Epithelial cell of alveolus of lung (primary cell): ENCODE measurements around the gene ACADVL. TPM values are rescaled to one million over a fixed set of nuclear protein-coding genes. Genes with fewer than 3 reads are reported as not detected.

ENCODE experiments used
- total RNA-seq: library from RNA; depleted of rRNA; stranded (reverse); fragments of >200 nt; gene quantifications from 2 replicates; pipeline ENCODE4 v1.2.1, GENCODE V29; 2015

ACADVL gene
- 184 and 242 TPM in 2 replicates for total RNA-seq

DNA sequence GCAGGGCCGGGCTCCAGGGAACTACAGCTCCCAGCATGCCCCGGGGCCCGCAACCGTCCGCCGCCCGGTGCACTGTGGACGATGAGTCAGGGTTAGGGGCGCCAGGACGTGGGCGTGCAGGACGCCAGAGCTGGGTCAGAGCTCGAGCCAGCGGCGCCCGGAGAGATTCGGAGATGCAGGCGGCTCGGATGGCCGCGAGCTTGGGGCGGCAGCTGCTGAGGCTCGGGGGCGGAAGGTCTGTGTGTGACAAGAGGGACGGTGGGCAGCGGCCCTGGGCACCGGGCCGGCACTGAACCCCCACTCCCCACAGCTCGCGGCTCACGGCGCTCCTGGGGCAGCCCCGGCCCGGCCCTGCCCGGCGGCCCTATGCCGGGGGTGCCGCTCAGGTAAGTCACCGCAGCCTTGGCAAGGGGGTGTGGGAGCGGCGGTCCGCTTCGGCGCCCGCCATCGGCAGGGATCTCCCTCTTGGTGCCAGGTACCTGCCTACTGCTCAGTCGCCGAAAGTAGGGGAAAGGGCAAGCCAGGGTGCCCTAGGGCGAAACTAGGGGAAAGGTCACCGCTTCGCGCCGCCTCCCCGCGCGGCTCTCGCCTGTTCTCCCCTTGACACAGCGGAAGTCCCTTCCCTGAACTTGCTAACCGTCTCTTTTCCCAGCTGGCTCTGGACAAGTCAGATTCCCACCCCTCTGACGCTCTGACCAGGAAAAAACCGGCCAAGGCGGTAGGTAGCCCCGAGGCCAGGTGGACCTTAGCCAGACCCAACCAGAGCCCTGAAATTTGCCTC is at the start of gene ACADVL, which contains the start of gene DLG4:
Gene ACADVL, plus strand, starts transcription at position 127 of the 781 bp plus-strand sequence. Its CDS starts 47 bp downstream, at position 174.
Gene DLG4, minus strand, starts transcription at position 25 of the 781 bp plus-strand sequence.

DNA sequence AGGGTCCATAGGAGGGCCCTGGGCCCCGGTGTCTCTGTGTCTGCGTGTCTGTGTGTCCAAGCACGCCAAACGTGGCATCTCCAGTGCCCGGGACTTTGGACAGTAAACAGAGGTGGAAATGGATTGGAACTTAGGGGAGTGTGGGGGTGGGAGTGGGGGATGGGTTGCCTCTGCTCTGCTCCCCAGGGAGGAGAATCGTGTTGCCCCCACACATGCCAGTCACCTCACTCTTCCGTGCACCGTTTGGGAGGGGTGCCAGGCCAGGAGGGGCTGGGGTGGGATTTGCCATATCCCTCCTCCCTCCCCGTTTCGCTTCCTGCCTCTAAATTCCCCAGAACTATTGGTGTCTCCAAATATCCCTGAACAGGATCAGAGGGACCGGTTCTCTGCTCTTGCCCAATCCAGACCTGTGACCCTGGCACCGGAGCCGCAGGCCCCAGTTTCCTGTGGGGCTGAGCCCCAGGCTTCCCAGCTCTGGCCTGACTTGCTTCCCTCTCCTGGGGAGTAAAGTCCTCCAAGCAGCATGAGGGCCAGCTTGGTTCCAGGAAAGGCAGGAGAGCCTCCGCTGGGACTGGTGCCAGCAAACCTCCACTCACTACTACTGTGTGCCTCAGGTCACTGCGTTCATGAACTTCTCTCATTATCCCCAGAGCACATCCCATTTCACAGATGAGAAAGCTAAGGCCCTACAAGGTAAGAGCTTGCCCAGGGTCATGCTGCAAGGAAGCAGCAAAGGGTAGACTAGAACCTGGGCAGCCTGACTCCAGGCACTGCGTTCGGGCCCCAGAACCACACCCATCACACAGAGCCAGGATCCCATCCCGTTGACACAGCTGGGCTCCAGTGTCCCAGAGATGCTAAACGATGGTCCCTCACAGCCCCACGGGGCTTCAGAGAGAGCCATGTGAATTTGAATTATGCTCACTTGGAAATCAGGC is 40.2 kb upstream of the ACADVL start, which contains the start of gene ASGR1:
Gene ASGR1, minus strand, starts transcription at position 54 of the 938 bp plus-strand sequence. CDS start 807 bp downstream, outside the sequence.

DNA sequence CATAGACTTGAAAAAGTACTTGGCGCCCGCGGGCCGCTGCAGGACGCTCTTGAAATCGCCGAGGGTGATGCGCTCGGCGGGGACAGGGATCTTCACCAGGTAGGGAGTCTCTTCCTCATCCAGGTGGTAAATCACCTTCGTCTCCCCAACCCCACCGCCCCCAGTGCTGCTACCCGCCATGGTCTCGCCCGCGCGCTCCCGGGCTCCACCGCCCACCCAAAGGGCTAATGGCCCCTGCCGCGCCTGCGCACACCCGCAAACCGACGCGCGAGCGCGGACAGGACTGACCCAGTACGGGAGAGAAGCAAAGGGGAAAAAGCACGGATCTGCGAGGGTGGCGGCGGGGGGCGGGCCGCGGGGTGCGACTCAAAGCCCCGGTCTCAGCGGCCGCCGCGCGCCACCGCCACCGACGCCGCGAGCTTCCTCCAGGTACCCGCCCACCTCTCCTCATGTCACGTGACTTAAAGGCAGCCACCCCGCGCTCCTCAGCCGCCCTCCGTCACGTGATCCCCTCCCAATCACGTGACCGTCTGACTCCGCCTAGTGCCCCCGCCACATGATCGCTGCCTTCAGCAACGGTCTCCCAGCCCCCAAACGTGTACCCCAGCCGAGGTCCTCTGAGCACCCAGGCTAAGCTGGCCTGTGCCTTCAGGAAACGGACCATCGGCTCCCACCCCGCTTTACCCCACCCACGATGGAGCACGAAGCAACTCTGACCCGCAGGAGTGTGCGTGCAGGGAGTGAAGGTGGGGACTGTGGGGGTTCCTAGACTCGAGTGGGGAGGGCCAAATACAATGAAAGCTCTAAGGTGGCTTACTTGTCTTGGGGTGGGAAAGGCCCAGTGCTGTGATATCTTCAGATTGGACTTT is 14.6 kb downstream of the ACADVL start, which contains the start of gene DVL2:
Gene DVL2, minus strand, starts transcription at position 435 of the 869 bp plus-strand sequence. Its CDS starts 255 bp downstream, at position 180.

DNA sequence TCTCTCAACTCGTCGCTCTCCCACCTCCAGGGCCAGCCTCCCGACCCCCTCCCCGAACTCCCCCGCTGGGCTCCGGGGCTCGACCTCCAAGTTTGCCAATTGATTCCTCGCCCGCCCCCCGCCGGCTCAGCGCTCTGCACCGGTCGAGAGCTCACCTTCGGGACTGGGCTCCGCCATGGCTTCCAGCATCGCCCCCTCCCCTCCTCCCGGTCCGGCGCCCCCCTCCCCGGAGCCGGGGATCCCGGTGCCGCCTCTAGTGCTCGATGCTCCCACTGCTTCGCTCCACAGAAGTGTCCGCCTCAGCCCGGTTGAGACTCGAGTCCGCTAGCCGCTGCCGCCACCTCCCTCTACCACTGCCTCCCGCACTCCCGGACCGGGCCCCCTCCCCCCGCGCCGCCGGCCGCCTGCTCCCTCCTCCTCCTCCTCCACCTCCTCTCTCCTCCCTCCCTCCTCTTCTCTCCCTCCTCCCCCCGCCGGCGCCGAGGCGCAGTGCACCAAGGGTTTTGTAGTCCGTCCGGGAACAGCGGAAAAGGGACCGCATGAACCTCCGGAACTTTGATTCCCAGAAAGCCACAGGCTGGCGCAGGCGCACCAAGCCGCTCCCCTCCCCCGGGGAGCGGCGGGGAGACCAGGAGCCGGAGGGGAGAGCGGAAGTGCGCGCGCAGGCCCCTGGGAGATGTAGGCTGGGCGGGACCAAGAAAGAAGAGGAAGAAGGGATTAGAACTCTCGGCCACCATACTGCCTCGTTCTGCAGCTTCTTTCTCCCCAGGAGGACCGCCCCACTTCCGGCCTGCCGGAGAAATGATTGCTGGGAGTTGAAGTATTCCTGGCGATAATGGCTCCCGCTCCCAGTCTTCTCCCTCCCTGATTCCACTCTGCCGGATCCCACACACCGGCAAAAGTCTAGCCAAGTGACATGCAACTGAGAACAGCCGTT is 19.6 kb downstream of the ACADVL start, which contains the start of gene PHF23:
Gene PHF23, minus strand, starts transcription at position 367 of the 937 bp plus-strand sequence. Its CDS starts 178 bp downstream, at position 189.

DNA sequence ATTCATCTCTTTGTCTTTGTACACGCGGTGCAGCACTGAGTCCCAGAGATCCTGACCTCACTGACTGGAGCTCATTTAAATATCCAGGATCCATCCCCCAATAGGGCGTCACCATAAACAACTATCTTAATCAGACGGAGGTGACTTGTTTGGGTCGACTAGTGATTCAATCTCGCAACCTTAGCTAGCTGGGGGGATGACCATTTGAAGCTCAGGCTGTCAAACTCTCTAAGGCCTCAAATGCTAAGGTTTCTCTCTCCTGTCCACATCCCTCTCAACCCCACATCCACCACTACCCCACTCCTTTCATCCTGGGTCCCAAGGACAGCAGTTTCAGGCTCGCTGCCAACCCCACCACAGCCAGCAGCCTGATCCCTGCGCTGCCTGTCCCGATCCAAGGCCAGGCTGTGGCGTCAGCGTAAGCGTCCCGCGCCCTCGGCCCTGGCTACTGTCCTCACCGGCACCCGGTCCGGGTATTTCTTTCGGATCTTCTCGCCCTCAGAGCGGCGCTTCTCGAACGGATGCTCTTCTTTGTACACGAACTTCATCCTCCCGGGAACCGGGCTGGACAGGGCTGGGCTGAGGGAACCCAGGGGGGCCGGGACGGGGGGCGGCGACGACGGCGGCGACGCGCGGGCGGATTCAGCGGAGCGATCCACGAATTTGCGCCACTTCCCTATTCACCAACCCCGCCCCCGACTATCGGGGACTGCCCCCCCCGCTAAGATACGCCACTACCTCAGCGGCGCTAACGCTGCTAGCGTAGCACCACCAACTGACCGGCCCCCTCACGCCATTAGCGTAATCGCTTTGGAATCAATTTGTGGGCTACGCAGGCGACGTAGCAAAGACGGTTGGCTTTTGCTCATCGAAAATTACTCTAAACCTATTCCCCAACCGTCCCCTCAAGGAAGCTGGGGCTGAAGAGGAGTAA is 22.3 kb downstream of the ACADVL start, which contains the start of gene GABARAP:
Gene GABARAP, minus strand, starts transcription at position 667 of the 934 bp plus-strand sequence. Its CDS starts 119 bp downstream, at position 548.

DNA sequence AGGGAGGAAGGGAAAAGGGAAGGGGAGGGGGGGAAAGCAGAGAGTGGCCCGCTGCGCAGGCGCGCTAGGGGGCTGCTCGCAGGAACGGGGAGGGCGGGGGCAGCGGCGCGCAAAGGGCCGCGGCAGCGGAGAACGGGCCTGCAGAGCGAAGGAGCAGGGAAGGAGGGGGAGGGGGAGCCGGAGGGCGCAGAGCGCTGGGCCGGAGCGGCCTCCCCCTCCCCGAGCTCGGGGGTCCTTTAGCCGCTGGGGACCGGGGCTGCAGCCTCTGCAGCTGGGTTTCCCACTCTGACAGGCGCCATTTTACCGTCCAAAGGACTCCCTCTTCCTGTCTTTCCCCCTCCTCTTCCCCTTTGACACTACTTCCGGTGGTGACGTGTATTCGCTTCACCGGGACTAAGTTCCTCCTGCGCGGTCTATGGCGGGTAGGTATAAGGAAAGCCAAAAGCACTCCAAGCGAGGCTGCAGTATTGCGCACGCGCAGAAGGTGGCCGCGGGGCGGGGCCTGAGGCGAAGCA is 32.0 kb downstream of the ACADVL start, which contains the start of gene CTDNEP1:
Gene CTDNEP1, minus strand, starts transcription at position 74 of the 515 bp plus-strand sequence. CDS start 438 bp downstream, outside the sequence.

DNA sequence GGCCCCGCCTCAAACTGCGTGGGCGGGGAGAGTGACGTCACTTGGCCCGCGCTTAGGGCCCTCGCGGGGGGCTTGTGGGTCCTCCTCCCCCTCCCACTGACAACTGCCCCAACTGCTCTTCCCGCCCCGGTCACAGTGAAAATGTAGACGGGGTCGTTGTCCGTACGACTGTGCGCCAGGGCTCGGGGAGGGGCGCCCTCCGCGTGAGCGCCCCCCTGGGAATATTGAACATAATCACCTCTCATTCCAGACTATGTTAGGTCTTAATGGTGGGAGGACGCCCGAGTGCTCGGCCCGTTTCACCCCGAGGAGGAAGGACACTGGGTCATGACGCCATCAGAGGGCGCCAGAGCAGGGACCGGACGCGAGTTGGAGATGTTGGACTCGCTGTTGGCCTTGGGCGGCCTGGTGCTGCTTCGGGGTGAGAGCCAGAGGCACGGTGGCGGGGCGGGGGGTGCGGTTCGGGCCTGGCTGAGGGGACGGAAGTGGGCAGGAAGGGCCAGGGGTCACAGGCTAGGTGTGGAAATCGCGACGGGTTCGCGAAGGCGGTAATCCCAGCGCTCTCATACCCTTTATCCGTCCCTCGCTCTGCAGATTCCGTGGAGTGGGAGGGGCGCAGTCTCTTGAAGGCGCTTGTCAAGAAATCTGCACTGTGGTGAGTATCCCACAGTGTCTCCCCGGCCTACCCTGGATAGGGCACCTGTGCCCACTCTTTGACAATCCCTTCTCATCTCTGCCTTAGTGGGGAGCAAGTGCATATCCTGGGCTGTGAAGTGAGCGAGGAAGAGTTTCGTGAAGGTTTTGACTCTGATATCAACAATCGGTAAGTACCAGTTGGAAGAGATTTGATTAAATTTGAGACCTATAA is 32.7 kb downstream of the ACADVL start, which contains the start of gene ELP5:
Gene ELP5, plus strand, starts transcription at position 40 of the 868 bp plus-strand sequence. Its CDS starts 336 bp downstream, at position 376.

DNA sequence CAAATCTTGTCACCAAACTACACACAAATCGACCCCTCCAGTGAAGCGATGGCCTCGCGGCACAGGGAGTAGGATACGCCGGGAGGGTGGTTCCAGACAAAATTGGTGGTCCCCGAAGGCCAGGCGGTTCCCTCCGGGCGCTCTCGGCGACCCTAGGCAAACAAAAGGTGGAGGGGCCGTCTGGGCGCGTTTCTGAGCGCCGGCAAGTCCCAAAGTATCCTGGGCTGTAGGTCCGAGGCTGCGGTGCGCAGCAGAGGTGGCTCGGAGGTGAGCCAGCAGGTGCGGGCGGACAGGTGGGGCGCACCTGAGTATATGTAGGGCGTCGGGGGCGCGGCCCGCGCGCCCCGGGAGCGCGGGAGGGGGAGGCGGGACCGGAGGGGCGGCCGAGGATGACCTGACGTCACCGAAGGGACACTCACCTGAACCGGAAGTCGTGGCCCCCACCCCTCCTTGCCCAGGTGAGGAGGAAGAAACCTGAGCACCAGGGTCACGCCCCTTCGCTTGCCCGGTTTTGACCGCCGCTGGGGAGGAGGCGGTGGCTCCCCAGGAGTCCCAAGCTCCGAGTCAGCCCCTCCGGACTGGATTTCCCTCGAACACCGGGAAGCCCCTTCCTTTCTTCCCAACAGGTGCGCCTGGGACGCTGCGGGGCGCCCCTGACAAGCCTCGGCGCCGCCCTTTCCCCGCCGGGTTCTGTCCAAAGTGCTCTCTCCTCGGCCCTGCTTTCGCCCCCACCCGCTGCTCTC is 42.6 kb downstream of the ACADVL start, which contains the start of gene CLDN7:
Gene CLDN7, minus strand, starts transcription at position 287 of the 743 bp plus-strand sequence. CDS start 435 bp downstream, outside the sequence.

Other genes starting within 250 kb of the ACADVL start
- gene ALOX12, start 223.9 kb upstream of the ACADVL start, total RNA-seq: not detected in 2 replicates
- gene RNASEK, start 207.3 kb upstream of the ACADVL start, total RNA-seq: 235 and 246 TPM in 2 replicates
- 0.24 and 1.4 TPM in 2 replicates for gene BCL6B, start 196.9 kb upstream of the ACADVL start, total RNA-seq
- gene SLC16A13, start 183.9 kb upstream of the ACADVL start, total RNA-seq: 0.16 and 1.7 TPM in 2 replicates
- gene SLC16A11, start 175.8 kb upstream of the ACADVL start, total RNA-seq: not detected in 2 replicates
- gene CLEC10A, start 139.7 kb upstream of the ACADVL start, total RNA-seq: not detected in 2 replicates
- not detected in 2 replicates for gene ASGR2, start 105.1 kb upstream of the ACADVL start, total RNA-seq
- gene ASGR1, start 40.6 kb upstream of the ACADVL start, total RNA-seq: 0.80 and 1.0 TPM in 2 replicates
- 11.8 and 18.9 TPM in 2 replicates for gene DLG4, start 102 bp upstream of the ACADVL start, total RNA-seq
- 50.8 and 59.7 TPM in 2 replicates for gene DVL2, start 14.6 kb downstream of the ACADVL start, total RNA-seq
- 55.6 and 63.3 TPM in 2 replicates for gene PHF23, start 19.5 kb downstream of the ACADVL start, total RNA-seq
- 310 and 533 TPM in 2 replicates for gene GABARAP, start 22.5 kb downstream of the ACADVL start, total RNA-seq
- gene CTDNEP1, start 31.8 kb downstream of the ACADVL start, total RNA-seq: 64.9 and 130 TPM in 2 replicates
- gene ELP5, start 32.3 kb downstream of the ACADVL start, total RNA-seq: 34.9 and 40.0 TPM in 2 replicates
- gene CLDN7, start 42.5 kb downstream of the ACADVL start, total RNA-seq: 1.8 and 23.0 TPM in 2 replicates
- gene SLC2A4, start 61.8 kb downstream of the ACADVL start, total RNA-seq: 0.13 and 0.96 TPM in 2 replicates
- 3.9 TPM in 1 of 2 replicates, not detected in the other for gene YBX2, start 74.7 kb downstream of the ACADVL start, total RNA-seq
- 167 and 647 TPM in 2 replicates for gene EIF5A, start 87.7 kb downstream of the ACADVL start, total RNA-seq
- gene GPS2, start 95.4 kb downstream of the ACADVL start, total RNA-seq: 36.5 and 37.0 TPM in 2 replicates
- 7.5 and 10.5 TPM in 2 replicates for gene NEURL4, start 109.4 kb downstream of the ACADVL start, total RNA-seq
- 1.5 and 2.7 TPM in 2 replicates for gene ACAP1, start 116.6 kb downstream of the ACADVL start, total RNA-seq
- 11.4 and 17.8 TPM in 2 replicates for gene KCTD11, start 132.2 kb downstream of the ACADVL start, total RNA-seq
- 0.13 TPM in 1 of 2 replicates, not detected in the other for gene TMEM95, start 135.2 kb downstream of the ACADVL start, total RNA-seq
- gene TNK1, start 161.2 kb downstream of the ACADVL start, total RNA-seq: 0.65 and 2.2 TPM in 2 replicates
- 60.1 and 62.8 TPM in 2 replicates for gene PLSCR3, start 174.6 kb downstream of the ACADVL start, total RNA-seq
- gene TMEM256, start 184.2 kb downstream of the ACADVL start, total RNA-seq: 130 and 211 TPM in 2 replicates
- 18.5 and 38.1 TPM in 2 replicates for gene NLGN2, start 187.9 kb downstream of the ACADVL start, total RNA-seq
- gene SPEM1, start 200.4 kb downstream of the ACADVL start, total RNA-seq: not detected in 2 replicates
- gene SPEM2, start 205.7 kb downstream of the ACADVL start, total RNA-seq: not detected in 2 replicates
- gene SPEM3, start 208.9 kb downstream of the ACADVL start, total RNA-seq: not detected in 2 replicates
- 3.8 and 8.9 TPM in 2 replicates for gene TMEM102, start 215.5 kb downstream of the ACADVL start, total RNA-seq
- gene FGF11, start 219.6 kb downstream of the ACADVL start, total RNA-seq: 2.1 and 7.3 TPM in 2 replicates
- gene CHRNB1, start 225.1 kb downstream of the ACADVL start, total RNA-seq: 5.2 and 11.9 TPM in 2 replicates